GM23248 (cell line): Measurements from ENCODE around the gene ADAMTSL2.

Source experiments
- EZH2 ChIP-seq: fragments of 200-600 bp; sonication (generic); IDR thresholded peaks from 2 replicates; pipeline ENCODE4 v1.6.1; 2018; ENCODE audit warnings: antibody characterized with exemption, mild to moderate bottlenecking; ENCODE audit not compliant: insufficient read depth, poor library complexity, severe bottlenecking
- EZH2phosphoT487 ChIP-seq: fragments of 200-600 bp; sonication (generic); IDR thresholded peaks from 2 replicates; pipeline ENCODE4 v1.6.1; 2018; ENCODE audit warnings: antibody characterized with exemption, moderate library complexity, mild to moderate bottlenecking, low read depth; ENCODE audit not compliant: insufficient read depth

DNA sequence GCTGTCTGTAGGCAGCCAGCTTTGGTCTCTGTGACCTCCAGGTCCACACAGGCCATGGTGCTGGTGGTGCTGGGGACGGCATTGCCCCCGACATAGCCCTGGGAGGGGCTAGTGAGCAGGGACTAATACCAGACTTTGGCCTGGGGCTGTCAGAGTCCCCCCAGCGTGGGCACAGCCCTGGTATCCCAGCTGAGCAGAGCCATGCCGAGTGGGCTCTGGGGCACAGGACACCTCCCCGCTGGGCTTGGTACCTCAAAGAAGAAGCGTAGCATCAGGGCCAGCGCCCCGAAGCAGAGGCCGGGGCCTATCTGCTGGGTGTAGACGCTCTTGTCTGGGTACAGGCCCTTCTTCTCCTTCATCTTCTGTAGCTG, 19.3 kb upstream of the ADAMTSL2 start:
- TF ChIP-seq EZH2 (no peak), EZH2phosphoT487 (no peak)
